ENCODE data around the gene TRIM24. TPM values are rescaled to one million over a fixed set of nuclear protein-coding genes. Genes with fewer than 3 reads are reported as not detected.

The TRIM24 gene
- total RNA-seq, 1 donor from 2014 or later: 17.1 TPM

- DNase-seq (ENCODE audit: missing footprints) (no peak), ATAC-seq (no peak)
- intact Hi-C loops (cut with DNase I): no loop called here
These were observed 170.1 kb downstream of the TRIM24 start for GRCh38 chr7:138630059-138630610.

- DNase-seq (ENCODE audit: missing footprints) (no peak), ATAC-seq (no peak)
- intact Hi-C loops (cut with DNase I): no loop called here
These were observed 172.3 kb downstream of the TRIM24 start for GRCh38 chr7:138632384-138632783.

GRCh38 chr7:138632826-138633602, 173.0 kb downstream of the TRIM24 start:
- ATAC-seq (no peak), DNase-seq (ENCODE audit: missing footprints) (no peak)
- intact Hi-C loops (cut with DNase I): no loop called here

Other genes starting within 250 kb of the TRIM24 start
- gene SVOPL, start 241.1 kb downstream of the TRIM24 start, total RNA-seq: not detected

All from Right ventricle myocardium inferior (tissue), 1 donor.